ENCODE data around the gene ITGB5. TPM values are rescaled to one million over a fixed set of nuclear protein-coding genes. Genes with fewer than 3 reads are reported as not detected.
A peak's percentile ranks its signal among the peaks of the same experiment; 100 is the strongest.

The ITGB5 gene
- total RNA-seq, 2 donors from 2014 or later = 262 to 329 TPM

DNA sequence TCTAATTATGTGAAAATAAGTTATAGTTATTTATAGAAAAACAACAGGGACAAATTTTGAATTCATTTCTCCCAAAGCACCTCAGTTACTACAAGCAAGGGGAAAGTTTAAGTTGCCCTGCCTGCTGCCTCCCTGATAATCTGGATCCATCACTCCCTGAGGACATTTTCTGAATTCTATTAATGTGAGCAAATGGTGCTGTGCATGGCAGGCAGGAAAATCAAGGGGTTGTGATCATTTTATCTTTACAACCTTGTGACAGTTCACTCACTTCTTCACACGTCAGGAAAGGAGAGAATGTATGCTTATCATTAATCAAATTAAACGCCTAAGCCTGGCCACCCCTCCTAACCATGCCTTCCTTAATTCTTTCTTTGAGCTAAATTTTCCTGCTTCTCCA is 39.3 kb downstream of the ITGB5 start:
- Histone ChIP-seq H3K4me3 (ENCODE audit: low read length) (no peak overlapping the region), H3K9ac (ENCODE audit: extremely low read depth, low read length, poor library complexity, severe bottlenecking) (no peak overlapping the region), H3K36me3 (ENCODE audit: control insufficient read depth, insufficient read depth, low read length) (peaks cover 89% of the 10 kb centered on the region), H3K27me3 (ENCODE audit: control insufficient read depth, insufficient read depth, low read length, poor library complexity, severe bottlenecking) (no peaks in the 10 kb centered on the region), H3K4me1 (ENCODE audit: control insufficient read depth, insufficient read depth, low read length) (peaks cover 4% of the 10 kb centered on the region), H3K27ac (ENCODE audit: low read depth, low read length) (no peak overlapping the region), H3K9me3 (ENCODE audit: control insufficient read depth, low read length) (no peaks in the 10 kb centered on the region)
- Mint-ChIP-seq H3K27me3 (ENCODE audit: insufficient read depth) (no peaks in the 10 kb centered on the region), H3K27ac (no peak overlapping the region), H3K9me3 (no peaks in the 10 kb centered on the region), H3K4me1 (peaks cover 22% of the 10 kb centered on the region), H3K36me3 (ENCODE audit: low read depth) (peaks cover 67% of the 10 kb centered on the region), H3K4me3 (no peak overlapping the region)
- TF ChIP-seq, protein P1, sequence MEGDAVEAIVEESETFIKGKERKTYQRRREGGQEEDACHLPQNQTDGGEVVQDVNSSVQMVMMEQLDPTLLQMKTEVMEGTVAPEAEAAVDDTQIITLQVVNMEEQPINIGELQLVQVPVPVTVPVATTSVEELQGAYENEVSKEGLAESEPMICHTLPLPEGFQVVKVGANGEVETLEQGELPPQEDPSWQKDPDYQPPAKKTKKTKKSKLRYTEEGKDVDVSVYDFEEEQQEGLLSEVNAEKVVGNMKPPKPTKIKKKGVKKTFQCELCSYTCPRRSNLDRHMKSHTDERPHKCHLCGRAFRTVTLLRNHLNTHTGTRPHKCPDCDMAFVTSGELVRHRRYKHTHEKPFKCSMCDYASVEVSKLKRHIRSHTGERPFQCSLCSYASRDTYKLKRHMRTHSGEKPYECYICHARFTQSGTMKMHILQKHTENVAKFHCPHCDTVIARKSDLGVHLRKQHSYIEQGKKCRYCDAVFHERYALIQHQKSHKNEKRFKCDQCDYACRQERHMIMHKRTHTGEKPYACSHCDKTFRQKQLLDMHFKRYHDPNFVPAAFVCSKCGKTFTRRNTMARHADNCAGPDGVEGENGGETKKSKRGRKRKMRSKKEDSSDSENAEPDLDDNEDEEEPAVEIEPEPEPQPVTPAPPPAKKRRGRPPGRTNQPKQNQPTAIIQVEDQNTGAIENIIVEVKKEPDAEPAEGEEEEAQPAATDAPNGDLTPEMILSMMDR (conservative IDR thresholded peaks at IDR 0.05) = no peak
- 71 to 81% methylated on average over 1 to 2 of the region's 2 CpGs for WGBS, 2 experiments (ENCODE audit: insufficient coverage in 1 of 2, insufficient read length in 1 of 2)
- no peak for DNase-seq

DNA sequence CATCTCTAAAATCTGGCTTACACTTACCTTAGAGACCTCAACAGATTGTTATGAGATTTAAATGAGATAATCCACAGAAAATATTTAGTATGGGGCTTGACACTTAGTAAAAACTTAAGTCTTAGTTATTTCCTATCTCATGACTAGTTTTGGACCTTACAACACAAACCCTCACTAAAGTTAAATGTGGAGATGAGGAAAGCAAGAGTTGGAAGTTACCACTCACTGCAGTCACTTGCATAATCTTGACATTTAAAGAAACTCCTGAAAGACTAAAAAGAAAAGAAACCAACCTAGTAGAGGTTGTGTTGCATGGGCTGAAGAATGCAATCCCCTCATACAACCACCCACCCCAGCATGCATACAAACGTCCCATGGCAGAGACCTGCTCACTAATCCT is 40.1 kb downstream of the ITGB5 start:
- no peaks in the 10 kb centered on the region for H3K9me3 Mint-ChIP-seq
- Histone ChIP-seq H3K4me1 (ENCODE audit: control insufficient read depth, insufficient read depth, low read length) (peaks cover 4% of the 10 kb centered on the region), H3K27ac (ENCODE audit: low read depth, low read length) (no peak overlapping the region), H3K9me3 (ENCODE audit: control insufficient read depth, low read length) (no peaks in the 10 kb centered on the region), H3K36me3 (ENCODE audit: control insufficient read depth, insufficient read depth, low read length) (peaks cover 90% of the 10 kb centered on the region), H3K4me3 (ENCODE audit: low read length) (no peak overlapping the region), H3K27me3 (ENCODE audit: control insufficient read depth, insufficient read depth, low read length, poor library complexity, severe bottlenecking) (no peaks in the 10 kb centered on the region), H3K9ac (ENCODE audit: extremely low read depth, low read length, poor library complexity, severe bottlenecking) (no peak overlapping the region)
- peaks cover 71% of the 10 kb centered on the region for H3K36me3 Mint-ChIP-seq (ENCODE audit: low read depth)
- peaks cover 22% of the 10 kb centered on the region for H3K4me1 Mint-ChIP-seq
- TF ChIP-seq, protein P1 (conservative IDR thresholded peaks at IDR 0.05) = no peak
- DNase-seq = no peak
- no peak overlapping the region for H3K27ac Mint-ChIP-seq
- H3K27me3 Mint-ChIP-seq (ENCODE audit: insufficient read depth) = no peaks in the 10 kb centered on the region
- WGBS, 2 experiments (ENCODE audit: insufficient coverage in 1 of 2, insufficient read length in 1 of 2) = 90% methylated on average over 1 of the region's 1 CpG; no CpG with 5 or more reads in 1 of the 2 experiments
- no peak overlapping the region for H3K4me3 Mint-ChIP-seq

DNA sequence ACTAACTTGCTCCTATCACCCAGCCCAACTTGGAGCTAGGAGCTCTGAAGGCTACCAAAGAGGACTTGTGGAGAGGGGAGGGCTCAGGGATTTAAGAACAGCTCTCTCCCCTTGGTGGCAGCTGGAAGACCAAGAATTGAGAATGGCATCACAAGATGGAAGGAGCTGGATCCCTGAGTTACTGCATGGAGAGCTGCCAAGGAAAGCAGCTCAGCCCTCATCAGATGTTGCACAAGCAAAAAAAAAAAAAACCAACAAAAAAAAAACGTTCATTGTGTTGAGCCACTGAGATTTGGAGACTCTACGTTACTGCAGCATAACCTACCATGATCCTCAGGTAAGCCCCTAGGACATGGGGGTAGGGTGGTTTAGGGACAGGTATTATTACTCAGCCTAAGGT is 41.0 kb downstream of the ITGB5 start:
- Histone ChIP-seq H3K27ac (ENCODE audit: low read depth, low read length) (no peak overlapping the region), H3K36me3 (ENCODE audit: control insufficient read depth, insufficient read depth, low read length) (peaks cover 90% of the 10 kb centered on the region), H3K9me3 (ENCODE audit: control insufficient read depth, low read length) (no peaks in the 10 kb centered on the region), H3K9ac (ENCODE audit: extremely low read depth, low read length, poor library complexity, severe bottlenecking) (no peak overlapping the region), H3K27me3 (ENCODE audit: control insufficient read depth, insufficient read depth, low read length, poor library complexity, severe bottlenecking) (no peaks in the 10 kb centered on the region), H3K4me1 (ENCODE audit: control insufficient read depth, insufficient read depth, low read length) (peaks cover 4% of the 10 kb centered on the region), H3K4me3 (ENCODE audit: low read length) (no peak overlapping the region)
- no peaks in the 10 kb centered on the region for H3K9me3 Mint-ChIP-seq
- DNase-seq = no peak
- H3K27ac Mint-ChIP-seq = peak overlapping the region; percentile 59
- H3K27me3 Mint-ChIP-seq (ENCODE audit: insufficient read depth) = no peaks in the 10 kb centered on the region
- TF ChIP-seq, protein P1 (conservative IDR thresholded peaks at IDR 0.05) = no peak
- no peak overlapping the region for H3K4me3 Mint-ChIP-seq
- WGBS, 2 experiments (ENCODE audit: insufficient coverage in 1 of 2, insufficient read length in 1 of 2) = 92 to 100% methylated on average over 1 to 2 of the region's 2 CpGs
- H3K36me3 Mint-ChIP-seq (ENCODE audit: low read depth) = peaks cover 74% of the 10 kb centered on the region
- H3K4me1 Mint-ChIP-seq = peaks cover 14% of the 10 kb centered on the region

Measured in endodermal cell (in vitro differentiated cells).